ENCODE data around the gene CHURC1. TPM values are rescaled to one million over a fixed set of nuclear protein-coding genes. Genes with fewer than 3 reads are reported as not detected.

The CHURC1 gene
- total RNA-seq, 4 donors from 2014 or later = 88.0 to 183 (median 114) TPM

GRCh38 chr14:64877846-64878245, 36.4 kb upstream of the CHURC1 start:
- Histone ChIP-seq H3K9me3 (no peaks in the 10 kb centered on the region), H3K36me3 (no peaks in the 10 kb centered on the region), H3K4me3 (no peak overlapping the region), H3K27me3 (peaks cover 55% of the 10 kb centered on the region), H3K4me1 (peaks cover 0 to 21% (median 11%) of the 10 kb centered on the region in 3 donors), H3K27ac (no peak overlapping the region)
- 73 to 100% methylated on average over 2 of the region's 4 CpGs for WGBS, 2 donors (ENCODE audit: low coverage in 1 of 2)
- no peak for TF ChIP-seq POLR2A (IDR thresholded peaks at IDR 0.05)
- TF ChIP-seq CTCF (IDR thresholded peaks at IDR 0.05) = no peak
- TF ChIP-seq POLR2AphosphoS5 (IDR thresholded peaks at IDR 0.05) = no peak
- TF ChIP-seq EP300 (IDR thresholded peaks at IDR 0.05) = no peak
- ATAC-seq = no peak

- TF ChIP-seq POLR2A (IDR thresholded peaks at IDR 0.05) (no peak), CTCF (IDR thresholded peaks at IDR 0.05) (no peak), POLR2AphosphoS5 (IDR thresholded peaks at IDR 0.05) (no peak), EP300 (IDR thresholded peaks at IDR 0.05) (no peak)
- no peaks in the 10 kb centered on the region for H3K9me3 ChIP-seq
- H3K4me1 ChIP-seq = peaks cover 0 to 21% (median 11%) of the 10 kb centered on the region in 3 donors
- H3K4me3 ChIP-seq = peak overlapping the region; percentile 42 to 67
- peak; percentile 14 for ATAC-seq
- peak overlapping the region in 1 of 4 donors; percentile 24 for H3K27ac ChIP-seq
- WGBS, 2 donors (ENCODE audit: low coverage in 1 of 2) = 4% methylated on average over 4 of the region's 43 CpGs; no CpG with 5 or more reads in 1 of the 2 donors
- no peaks in the 10 kb centered on the region for H3K36me3 ChIP-seq
- H3K27me3 ChIP-seq = peaks cover 58% of the 10 kb centered on the region
These were observed 35.2 kb upstream of the CHURC1 start for GRCh38 chr14:64878837-64879634.

GRCh38 chr14:64879635-64880220, 34.5 kb upstream of the CHURC1 start, which contains the start of gene SPTB:
Gene SPTB, minus strand, starts transcription at chr14:64879907. Its CDS starts 56,813 bp downstream, at chr14:64823094.
- H3K36me3 ChIP-seq = no peaks in the 10 kb centered on the region
- peaks cover 58% of the 10 kb centered on the region for H3K27me3 ChIP-seq
- peak within 1 kb of the TSS in 1 of 4 donors; percentile 24 for H3K27ac ChIP-seq
- peak within 1 kb of the TSS; percentile 42 to 67 for H3K4me3 ChIP-seq
- ATAC-seq = peak; percentile 46
- H3K9me3 ChIP-seq = no peaks in the 10 kb centered on the region
- WGBS, 2 donors (ENCODE audit: low coverage in 1 of 2) = 10% methylated on average over 2 of the region's 61 CpGs; no CpG with 5 or more reads in 1 of the 2 donors
- TF ChIP-seq POLR2AphosphoS5 (IDR thresholded peaks at IDR 0.05) (no peak), EP300 (IDR thresholded peaks at IDR 0.05) (no peak), CTCF (IDR thresholded peaks at IDR 0.05) (no peak), POLR2A (IDR thresholded peaks at IDR 0.05) (no peak)
- H3K4me1 ChIP-seq = peaks cover 0 to 21% (median 11%) of the 10 kb centered on the region in 3 donors

- no peaks in the 10 kb centered on the region for H3K9me3 ChIP-seq
- WGBS, 2 donors (ENCODE audit: low coverage in 1 of 2) = 31 to 40% methylated on average over 4 to 5 of the region's 49 CpGs
- no peaks in the 10 kb centered on the region for H3K36me3 ChIP-seq
- TF ChIP-seq CTCF (IDR thresholded peaks at IDR 0.05) (no peak), EP300 (IDR thresholded peaks at IDR 0.05) (no peak), POLR2A (IDR thresholded peaks at IDR 0.05) (no peak), POLR2AphosphoS5 (IDR thresholded peaks at IDR 0.05) (no peak)
- H3K4me1 ChIP-seq = peaks cover 0 to 21% (median 11%) of the 10 kb centered on the region in 3 donors
- H3K4me3 ChIP-seq = peak overlapping the region; percentile 42 to 67
- peak; percentile 54 for ATAC-seq
- H3K27me3 ChIP-seq = peaks cover 65% of the 10 kb centered on the region
- peak overlapping the region in 1 of 4 donors; percentile 24 for H3K27ac ChIP-seq
These were observed 33.8 kb upstream of the CHURC1 start for GRCh38 chr14:64880221-64881121.

Data from gastroesophageal sphincter (tissue), 4 donors.